Adrenal gland (tissue), 5 donors: ENCODE measurements around the gene RHBDL1.

Experiments used
- POLR2A ChIP-seq, 2 donors: fragments of 450-650 bp; IDR thresholded peaks; one replicate each; pipeline ENCODE4 v1.6.1; 2017; ENCODE audit warnings: antibody characterized with exemption in 2 of 2, mild to moderate bottlenecking in 2 of 2, moderate library complexity in 1 of 2
- TF ChIP-seq, protein P1 (sequence below), 6 experiments: fragments of 450-650 bp in 4 of 6; fragments of 200-600 bp in 2 of 6; sonication (generic) in 1 of 6; IDR thresholded peaks; 1 replicate in 5 of 6; 2 replicates in 1 of 6; pipeline versions ENCODE4 v1.5.1 to v1.8.0; 2016 to 2021; ENCODE audit warnings: antibody characterized with exemption in 6 of 6, mild to moderate bottlenecking in 2 of 6, moderate library complexity in 1 of 6
- donor health status: DM: no; HTN: no; CAD: no.

DNA sequence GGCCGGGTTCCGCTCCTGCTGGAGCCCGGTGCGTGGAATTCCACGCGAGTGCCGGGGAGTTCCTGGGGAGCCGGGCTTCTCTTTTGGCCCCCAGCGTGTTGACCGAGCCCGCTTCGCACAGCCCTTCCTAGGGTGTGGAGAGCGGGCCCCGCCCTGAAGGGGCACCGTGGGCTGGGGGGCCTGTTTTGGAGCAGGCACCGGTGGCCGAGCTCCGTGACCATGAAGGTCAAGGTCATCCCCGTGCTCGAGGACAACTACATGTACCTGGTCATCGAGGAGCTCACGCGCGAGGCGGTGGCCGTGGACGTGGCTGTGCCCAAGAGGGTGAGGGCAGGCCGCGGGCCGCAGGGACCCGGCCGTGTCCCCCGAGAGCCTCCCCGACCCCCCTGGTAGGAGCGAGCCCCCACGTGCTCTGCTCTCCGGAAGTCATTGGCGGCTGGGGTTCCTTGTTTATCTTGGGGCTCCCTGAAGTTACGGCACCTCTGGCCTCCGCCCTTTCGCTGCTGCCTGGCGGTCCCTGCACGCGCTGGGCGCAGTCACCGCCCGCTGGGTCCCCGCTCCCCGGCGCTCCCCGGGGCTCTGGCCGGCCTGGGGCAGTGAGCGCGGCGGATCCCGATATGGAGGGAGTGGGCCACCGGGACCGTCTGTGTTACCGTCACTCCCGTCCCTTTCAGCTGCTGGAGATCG is 52.0 kb downstream of the RHBDL1 start:
- TF ChIP-seq, protein P1, sequence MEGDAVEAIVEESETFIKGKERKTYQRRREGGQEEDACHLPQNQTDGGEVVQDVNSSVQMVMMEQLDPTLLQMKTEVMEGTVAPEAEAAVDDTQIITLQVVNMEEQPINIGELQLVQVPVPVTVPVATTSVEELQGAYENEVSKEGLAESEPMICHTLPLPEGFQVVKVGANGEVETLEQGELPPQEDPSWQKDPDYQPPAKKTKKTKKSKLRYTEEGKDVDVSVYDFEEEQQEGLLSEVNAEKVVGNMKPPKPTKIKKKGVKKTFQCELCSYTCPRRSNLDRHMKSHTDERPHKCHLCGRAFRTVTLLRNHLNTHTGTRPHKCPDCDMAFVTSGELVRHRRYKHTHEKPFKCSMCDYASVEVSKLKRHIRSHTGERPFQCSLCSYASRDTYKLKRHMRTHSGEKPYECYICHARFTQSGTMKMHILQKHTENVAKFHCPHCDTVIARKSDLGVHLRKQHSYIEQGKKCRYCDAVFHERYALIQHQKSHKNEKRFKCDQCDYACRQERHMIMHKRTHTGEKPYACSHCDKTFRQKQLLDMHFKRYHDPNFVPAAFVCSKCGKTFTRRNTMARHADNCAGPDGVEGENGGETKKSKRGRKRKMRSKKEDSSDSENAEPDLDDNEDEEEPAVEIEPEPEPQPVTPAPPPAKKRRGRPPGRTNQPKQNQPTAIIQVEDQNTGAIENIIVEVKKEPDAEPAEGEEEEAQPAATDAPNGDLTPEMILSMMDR (IDR thresholded peaks at IDR 0.05): no peak
- no peak for TF ChIP-seq POLR2A (IDR thresholded peaks at IDR 0.05)
